ENCODE results near the gene LTB.

Gene LTB

GRCh38 chr6:31534011-31534410 is 48.2 kb downstream of the LTB start:
- no peak for ATAC-seq

GRCh38 chr6:31533455-31533841 is 48.8 kb downstream of the LTB start:
- ATAC-seq, result no peak
- TF ChIP-seq ZFP3 (CRISPR knock-in tag; IDR thresholded peaks at IDR 0.05), result no peak
- TF ChIP-seq PATZ1 (CRISPR knock-in tag; IDR thresholded peaks at IDR 0.05; ENCODE audit: borderline replicate concordance), result no peak
- TF ChIP-seq TOX (CRISPR knock-in tag; IDR thresholded peaks at IDR 0.05; ENCODE audit: borderline replicate concordance), result no peak
- TF ChIP-seq ISL1 (CRISPR knock-in tag; IDR thresholded peaks at IDR 0.05), result no peak
- no peak for TF ChIP-seq RARB (CRISPR knock-in tag; IDR thresholded peaks at IDR 0.05)
- TF ChIP-seq CSRNP3 (CRISPR knock-in tag; IDR thresholded peaks at IDR 0.05), result no peak
- TF ChIP-seq ARNTL (CRISPR knock-in tag; IDR thresholded peaks at IDR 0.05; ENCODE audit: borderline replicate concordance, low read depth), result no peak
- no peak for TF ChIP-seq ZNF8 (CRISPR knock-in tag; IDR thresholded peaks at IDR 0.05)
- TF ChIP-seq OSR1 (CRISPR knock-in tag; IDR thresholded peaks at IDR 0.05), result no peak
- TF ChIP-seq PPARA (CRISPR knock-in tag; IDR thresholded peaks at IDR 0.05; ENCODE audit: borderline replicate concordance), result no peak
- no peak for TF ChIP-seq ZC3H10 (CRISPR knock-in tag; IDR thresholded peaks at IDR 0.05)
- TF ChIP-seq CSDC2 (CRISPR knock-in tag; IDR thresholded peaks at IDR 0.05), result no peak
- TF ChIP-seq TCF4 (CRISPR knock-in tag; IDR thresholded peaks at IDR 0.05; ENCODE audit: borderline replicate concordance), result no peak
- no peak for TF ChIP-seq BACH2 (CRISPR knock-in tag; IDR thresholded peaks at IDR 0.05; ENCODE audit: borderline replicate concordance)
- no peak for TF ChIP-seq TSHZ2 (CRISPR knock-in tag; IDR thresholded peaks at IDR 0.05)
- no peak for TF ChIP-seq POU6F1 (CRISPR knock-in tag; IDR thresholded peaks at IDR 0.05; ENCODE audit: borderline replicate concordance, low read depth)

More at GRCh38 chr6:31534011-31534410, 48.2 kb downstream of the LTB start:
- no peak for TF ChIP-seq ESRRG (CRISPR knock-in tag; IDR thresholded peaks at IDR 0.05)

- no peak for ATAC-seq
- TF ChIP-seq ZFP30 (CRISPR knock-in tag; IDR thresholded peaks at IDR 0.05), result no peak
- TF ChIP-seq SNAI2 (CRISPR knock-in tag; IDR thresholded peaks at IDR 0.05), result no peak
- TF ChIP-seq PPARA (CRISPR knock-in tag; IDR thresholded peaks at IDR 0.05; ENCODE audit: borderline replicate concordance), result no peak
- no peak for TF ChIP-seq TOX (CRISPR knock-in tag; IDR thresholded peaks at IDR 0.05; ENCODE audit: borderline replicate concordance)
- no peak for TF ChIP-seq ARNTL (CRISPR knock-in tag; IDR thresholded peaks at IDR 0.05; ENCODE audit: borderline replicate concordance, low read depth)
- TF ChIP-seq ZC3H10 (CRISPR knock-in tag; IDR thresholded peaks at IDR 0.05), result no peak
- no peak for TF ChIP-seq ZFP3 (CRISPR knock-in tag; IDR thresholded peaks at IDR 0.05)
- TF ChIP-seq ZNF565 (CRISPR knock-in tag; conservative IDR thresholded peaks at IDR 0.05; ENCODE audit: low read depth), result no peak
- no peak for TF ChIP-seq CSDC2 (CRISPR knock-in tag; IDR thresholded peaks at IDR 0.05)
- TF ChIP-seq OSR1 (CRISPR knock-in tag; IDR thresholded peaks at IDR 0.05), result no peak
- no peak for TF ChIP-seq GLIS3 (CRISPR knock-in tag; IDR thresholded peaks at IDR 0.05)
- no peak for TF ChIP-seq PATZ1 (CRISPR knock-in tag; IDR thresholded peaks at IDR 0.05; ENCODE audit: borderline replicate concordance)
- TF ChIP-seq CSRNP3 (CRISPR knock-in tag; IDR thresholded peaks at IDR 0.05), result no peak
- no peak for TF ChIP-seq BACH2 (CRISPR knock-in tag; IDR thresholded peaks at IDR 0.05; ENCODE audit: borderline replicate concordance)
- no peak for TF ChIP-seq ISL1 (CRISPR knock-in tag; IDR thresholded peaks at IDR 0.05)
- TF ChIP-seq ZNF70 (CRISPR knock-in tag; IDR thresholded peaks at IDR 0.05), result no peak
- no peak for TF ChIP-seq CREB5 (CRISPR knock-in tag; IDR thresholded peaks at IDR 0.05; ENCODE audit: low read depth)
These were observed 49.4 kb downstream of the LTB start for GRCh38 chr6:31532644-31533454.
